ENCODE measurements around the gene OR9G4. TPM values are rescaled to one million over a fixed set of nuclear protein-coding genes. Genes with fewer than 3 reads are reported as not detected.

Gene OR9G4
- not detected for total RNA-seq
- polyA plus RNA-seq, result not detected

GRCh38 chr11:56748597-56748996, at the start of gene OR9G4:
TSS of gene OR9G4 (minus strand) at chr11:56748697. CDS start at chr11:56743766, 4,931 bp downstream.
- Histone ChIP-seq H3K9me3 (no peaks in the 10 kb centered on the region), H3K27ac (no peak within 1 kb of the TSS), H3K27me3 (no peaks in the 10 kb centered on the region), H3K36me3 (no peaks in the 10 kb centered on the region), H3K4me3 (no peak within 1 kb of the TSS), H3K4me1 (no peaks in the 10 kb centered on the region)
- intact Hi-C loops (cut with DNase I), result no loop called here
- ATAC-seq, result no peak
- 56 to 68% methylated on average over 1 of the region's 1 CpG for WGBS, 2 donors
- TF ChIP-seq CTCF (IDR thresholded peaks at IDR 0.05), result no peak
- no peak for FAIRE-seq
- DNase-seq, result no peak

GRCh38 chr11:56783448-56784041, 35.0 kb upstream of the OR9G4 start:
- intact Hi-C loops (cut with DNase I), result loop anchor here in 1 of 3 donors (10.0 kb wide), 1 partner anchor 839 kb away; no protein-coding TSS in a partner anchor
- TF ChIP-seq CTCF (IDR thresholded peaks at IDR 0.05), result peak; percentile 26 to 63 (median 50)

GRCh38 chr11:56782167-56782847, 33.8 kb upstream of the OR9G4 start:
- FAIRE-seq (no peak), DNase-seq (no peak), ATAC-seq (no peak)
- 72 to 87% methylated on average over 10 of the region's 10 CpGs for WGBS, 2 donors
- no peaks in the 10 kb centered on the region for H3K27me3 ChIP-seq
- TF ChIP-seq CTCF (IDR thresholded peaks at IDR 0.05), result no peak
- intact Hi-C loops (cut with DNase I), result loop anchor here in 1 of 3 donors (10.0 kb wide), 1 partner anchor 838 kb away; no protein-coding TSS in a partner anchor
- H3K4me3 ChIP-seq, result no peak overlapping the region
- H3K9me3 ChIP-seq, result no peaks in the 10 kb centered on the region
- H3K36me3 ChIP-seq, result no peaks in the 10 kb centered on the region
- no peak overlapping the region for H3K27ac ChIP-seq
- no peaks in the 10 kb centered on the region for H3K4me1 ChIP-seq

More at GRCh38 chr11:56783448-56784041, 35.0 kb upstream of the OR9G4 start:
- WGBS, 2 donors, result 3 to 4% methylated on average over 6 of the region's 6 CpGs
- ATAC-seq (peak in 3 of 4 donors; percentile 52 to 65 (median 52)), DNase-seq (peak in 1 of 6 donors; percentile 7), FAIRE-seq (peak; percentile 92)
- no peaks in the 10 kb centered on the region for H3K36me3 ChIP-seq
- H3K27me3 ChIP-seq, result no peaks in the 10 kb centered on the region
- no peak overlapping the region for H3K27ac ChIP-seq
- no peaks in the 10 kb centered on the region for H3K4me1 ChIP-seq
- H3K9me3 ChIP-seq, result no peaks in the 10 kb centered on the region
- no peak overlapping the region for H3K4me3 ChIP-seq

GRCh38 chr11:56776809-56777208, 28.3 kb upstream of the OR9G4 start:
- FAIRE-seq, result no peak
- no peak overlapping the region for H3K4me3 ChIP-seq
- no peak overlapping the region for H3K27ac ChIP-seq
- no peak for DNase-seq
- ATAC-seq, result no peak
- no peaks in the 10 kb centered on the region for H3K9me3 ChIP-seq
- no peaks in the 10 kb centered on the region for H3K4me1 ChIP-seq
- intact Hi-C loops (cut with DNase I), result no loop called here
- no peaks in the 10 kb centered on the region for H3K27me3 ChIP-seq
- no peak for TF ChIP-seq CTCF (IDR thresholded peaks at IDR 0.05)
- no peaks in the 10 kb centered on the region for H3K36me3 ChIP-seq

- DNase-seq (no peak), ATAC-seq (no peak), FAIRE-seq (no peak)
- Histone ChIP-seq H3K27me3 (no peaks in the 10 kb centered on the region), H3K4me1 (no peaks in the 10 kb centered on the region), H3K27ac (no peak overlapping the region), H3K4me3 (no peak overlapping the region), H3K36me3 (no peaks in the 10 kb centered on the region), H3K9me3 (no peaks in the 10 kb centered on the region)
- intact Hi-C loops (cut with DNase I), result no loop called here
- 68 to 80% methylated on average over 4 of the region's 4 CpGs for WGBS, 2 donors
- TF ChIP-seq CTCF (IDR thresholded peaks at IDR 0.05), result no peak
Measured at GRCh38 chr11:56764976-56765375, 16.5 kb upstream of the OR9G4 start.

Measured in pancreas (tissue), 10 donors.